ENCODE data around the gene GIMAP5.

DNA sequence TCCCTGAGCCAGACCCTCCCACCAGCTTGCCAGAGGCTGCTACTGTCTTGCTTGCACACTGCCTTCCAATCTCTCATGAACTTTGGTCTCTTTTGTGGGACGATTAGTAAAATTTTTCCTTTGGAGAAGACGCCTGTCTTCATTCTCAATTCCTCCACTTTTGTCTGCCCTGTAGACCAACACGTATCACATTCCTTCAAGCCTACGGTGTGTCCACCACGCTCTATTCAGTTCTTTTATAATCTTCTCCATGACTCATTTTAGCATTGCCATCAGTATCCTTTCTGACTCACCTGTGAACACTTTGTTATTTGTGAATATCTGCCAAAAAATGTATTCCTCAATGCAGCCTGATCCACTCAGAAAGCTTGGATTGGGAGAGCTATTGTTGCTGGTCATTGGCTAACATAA lies 1.4 kb downstream of the GIMAP5 start:
- no peak for TF ChIP-seq POLR2A (IDR thresholded peaks at IDR 0.05)
- TF ChIP-seq CTCF (IDR thresholded peaks at IDR 0.05), result no peak
- TF ChIP-seq EP300 (IDR thresholded peaks at IDR 0.05; ENCODE audit: low read depth), result no peak
- no peak for TF ChIP-seq POLR2AphosphoS5 (IDR thresholded peaks at IDR 0.05)
